HCT116 (cell line): ENCODE data around the gene CD96. TPM values are rescaled to one million over a fixed set of nuclear protein-coding genes. Genes with fewer than 3 reads are reported as not detected.

Experiments
- ATAC-seq: fragments of 200-7000 bp; cut with Tn5 transposase; 2 replicates; pipeline ENCODE4 v1.9.1; 2020; ENCODE audit warnings: mild to moderate bottlenecking, moderate library complexity
- BruUV-seq: library from RNA; stranded (reverse); fragments of 400-500 nt; replicated peaks from 2 replicates; lab custom pipeline; 2021; lab: Mats Ljungman, UMichigan
- CTCF ChIA-PET: fragments of 300-600 bp; sonication (Branson Sonifier 250); formaldehyde crosslinking; loops from one replicate; lab custom pipeline; 2021; ENCODE audit warnings: antibody characterized with exemption; lab: Charles Lee
- POLR2A ChIA-PET: fragments of 300-600, 350-600 bp; sonication (Branson Sonifier 250); formaldehyde crosslinking; loops from one replicate; lab custom pipeline; 2021; ENCODE audit warnings: antibody characterized with exemption; lab: Charles Lee
- RAD21 ChIA-PET, 2 experiments: fragments of 300-600 bp; sonication (Branson Sonifier 250); formaldehyde crosslinking; loops; one replicate each; lab custom pipeline; 2023; ENCODE audit warnings: low total read pairs in 2 of 2; ENCODE audit not compliant: uncharacterized antibody in 2 of 2, unreplicated experiment in 2 of 2, low non-redundant PET in 1 of 2; lab: Charles Lee
- DNase-seq: peaks from one replicate; pipeline ENCODE4 v3.0.0-alpha.2; 2010; ENCODE audit warnings: low read depth, low spot score
- H2AFZ ChIP-seq: fragments of 200-600 bp; shearing (Covaris generic), sonication (generic); 2 replicates; pipeline ENCODE4 v1.6.1; 2017; ENCODE audit warnings: low read depth, mixed run types, mixed read lengths, antibody characterized with exemption, low read length; ENCODE audit not compliant: poor library complexity, severe bottlenecking
- H3K27ac ChIP-seq: 2 replicates; pipeline ENCODE4 v1.5.1; 2012; ENCODE audit warnings: low read depth, low read length
- H3K27me3 ChIP-seq: fragments of 200-600 bp; sonication (generic); 2 replicates; pipeline ENCODE4 v1.6.1; 2016; ENCODE audit warnings: mixed run types, low read length, mixed read lengths; ENCODE audit not compliant: insufficient read depth
- H3K36me3 ChIP-seq, 2 experiments: fragments of 200-500 bp in 1 of 2; fragments of 200-600 bp in 1 of 2; sonication (Bioruptor generic) in 1 of 2; sonication (generic) in 1 of 2; 2 replicates each; pipeline versions ENCODE4 v1.5.1 to v1.6.1; 2014 to 2016; ENCODE audit warnings: low read length in 2 of 2, inconsistent platforms in 1 of 2, mixed read lengths in 1 of 2, mixed run types in 1 of 2; ENCODE audit not compliant: insufficient read depth in 2 of 2, control insufficient read depth in 1 of 2
- H3K4me1 ChIP-seq, 2 experiments: fragments of 200-600 bp in 1 of 2; sonication (generic) in 1 of 2; 2 replicates each; pipeline versions ENCODE4 v1.5.1 to v1.6.1; 2012 to 2017; ENCODE audit warnings: low read length in 2 of 2, inconsistent platforms in 1 of 2, mild to moderate bottlenecking in 1 of 2, mixed read lengths in 1 of 2, mixed run types in 1 of 2, moderate library complexity in 1 of 2; ENCODE audit not compliant: insufficient read depth in 2 of 2, control insufficient read depth in 1 of 2
- H3K4me2 ChIP-seq: fragments of 200-600 bp; sonication (generic); 2 replicates; pipeline ENCODE4 v1.6.1; 2017; ENCODE audit warnings: mixed run types, low read length, mixed read lengths
- H3K4me3 ChIP-seq, 2 experiments: fragments of 200-600 bp in 1 of 2; sonication (generic) in 1 of 2; replicated peaks in 1 of 2; 2 replicates each; pipeline ENCODE4 v1.5.1; 2011 to 2016; ENCODE audit warnings: low read length in 2 of 2, control low read depth in 1 of 2, low read depth in 1 of 2, mild to moderate bottlenecking in 1 of 2, mixed read lengths in 1 of 2, mixed run types in 1 of 2
- H3K79me2 ChIP-seq: fragments of 200-600 bp; sonication (generic); 2 replicates; pipeline ENCODE4 v1.6.1; 2017; ENCODE audit warnings: mild to moderate bottlenecking, mixed run types, low read length, moderate library complexity, mixed read lengths; ENCODE audit not compliant: insufficient read depth
- H3K9ac ChIP-seq: fragments of 200-600 bp; sonication (generic); 2 replicates; pipeline ENCODE4 v1.6.1; 2016; ENCODE audit warnings: low read length, mixed read lengths
- H3K9me2 ChIP-seq: fragments of 200-600 bp; sonication (generic), shearing (Covaris generic); 2 replicates; pipeline ENCODE4 v1.6.1; 2017; ENCODE audit warnings: mixed run types, mild to moderate bottlenecking, moderate library complexity; ENCODE audit not compliant: insufficient read depth
- H3K9me3 ChIP-seq, 2 experiments: fragments of 200-500 bp in 1 of 2; fragments of 200-600 bp in 1 of 2; sonication (Bioruptor generic) in 1 of 2; sonication (generic) in 1 of 2; 2 replicates each; pipeline ENCODE4 v1.6.1; 2014 to 2017; ENCODE audit warnings: low read length in 2 of 2, mixed read lengths in 2 of 2, inconsistent platforms in 1 of 2, low read depth in 1 of 2, mild to moderate bottlenecking in 1 of 2, mixed run types in 1 of 2, moderate library complexity in 1 of 2; ENCODE audit not compliant: control insufficient read depth in 1 of 2, insufficient read depth in 1 of 2
- H4K20me1 ChIP-seq: fragments of 200-600 bp; sonication (generic), shearing (Covaris generic); 2 replicates; pipeline ENCODE4 v1.6.1; 2017; ENCODE audit warnings: mixed run types, mild to moderate bottlenecking, moderate library complexity; ENCODE audit not compliant: insufficient read depth
- CEBPB ChIP-seq: IDR thresholded peaks from 2 replicates; pipeline ENCODE4 v1.6.1; 2012; ENCODE audit warnings: low read depth
- EGR1 ChIP-seq: IDR thresholded peaks from 2 replicates; pipeline ENCODE4 v1.6.1; 2012; ENCODE audit warnings: low read depth
- EZH2phosphoT487 ChIP-seq: fragments of 200-600 bp; IDR thresholded peaks from 2 replicates; pipeline ENCODE4 v1.6.1; 2018; ENCODE audit warnings: antibody characterized with exemption, borderline replicate concordance
- FOSL1 ChIP-seq: IDR thresholded peaks from 2 replicates; pipeline ENCODE4 v1.6.1; 2012; ENCODE audit warnings: low read depth
- POLR2A ChIP-seq: IDR thresholded peaks from 2 replicates; pipeline ENCODE4 v1.7.0; 2011; ENCODE audit warnings: borderline replicate concordance; ENCODE audit not compliant: insufficient read depth, insufficient read length; ENCODE audit errors: extremely low read depth
- POLR2AphosphoS5 ChIP-seq: IDR thresholded peaks from 2 replicates; pipeline ENCODE4 v1.6.1; 2011; ENCODE audit warnings: mild to moderate bottlenecking, low read depth, low read length, moderate library complexity
- SIN3A ChIP-seq: IDR thresholded peaks from 2 replicates; pipeline ENCODE4 v1.6.1; 2012; ENCODE audit warnings: low read depth
- SRF ChIP-seq: IDR thresholded peaks from 2 replicates; pipeline ENCODE4 v1.6.1; 2012; ENCODE audit warnings: low read depth
- TCF7L2 ChIP-seq: IDR thresholded peaks from 2 replicates; pipeline ENCODE4 v1.7.0; 2011; ENCODE audit warnings: borderline replicate concordance, inconsistent platforms; ENCODE audit not compliant: insufficient read depth, insufficient read length; ENCODE audit errors: extremely low read depth
- intact Hi-C: fragments of 100-400 bp; cut with micrococcal nuclease; formaldehyde crosslinking; loops from 2 replicates; pipeline ENCODE4 v1.10.0; 2022
- total RNA-seq: library from RNA; stranded (reverse); gene quantifications from one replicate; pipeline ENCODE4 v1.2.1, GENCODE V29; 2021; ENCODE audit not compliant: unreplicated experiment
- TF ChIP-seq, protein P1 (sequence below), 3 experiments: fragments of 200-600 bp in 1 of 3; sonication (generic) in 1 of 3; IDR thresholded peaks in 2 of 3; conservative IDR thresholded peaks in 1 of 3; 2 replicates each; pipeline ENCODE4 v1.5.1; 2012 to 2017; ENCODE audit warnings: low read depth in 2 of 3, low read length in 2 of 3, antibody characterized with exemption in 1 of 3, borderline replicate concordance in 1 of 3, control low read depth in 1 of 3, mild to moderate bottlenecking in 1 of 3, mixed read lengths in 1 of 3, mixed run types in 1 of 3, moderate library complexity in 1 of 3; ENCODE audit not compliant: insufficient read depth in 1 of 3
- TF ChIP-seq, protein P2 (sequence below): IDR thresholded peaks from 2 replicates; pipeline ENCODE4 v1.6.1; 2012
- TF ChIP-seq, protein P3 (sequence below): IDR thresholded peaks from 2 replicates; pipeline ENCODE4 v1.6.1; 2012; ENCODE audit warnings: low read depth

The CD96 gene
- total RNA-seq, 1 experiment from 2014 or later: 0.42 TPM

GRCh38 chr3:111653766-111654165 lies 111.8 kb downstream of the CD96 start:
- Histone ChIP-seq H3K4me1 (no peaks in the 10 kb centered on the region), H3K27me3 (no peaks in the 10 kb centered on the region), H3K4me3 (no peak overlapping the region), H4K20me1 (no peaks in the 10 kb centered on the region), H3K79me2 (no peaks in the 10 kb centered on the region), H3K27ac (no peak overlapping the region), H3K36me3 (no peaks in the 10 kb centered on the region), H3K9ac (no peak overlapping the region), H3K9me2 (no peaks in the 10 kb centered on the region), H3K9me3 (no peaks in the 10 kb centered on the region), H2AFZ (no peak overlapping the region), H3K4me2 (no peak overlapping the region)
- intact Hi-C loops: no loop called here
- POLR2A ChIA-PET: no interaction called here
- no peak for ATAC-seq
- CTCF ChIA-PET: no interaction called here
- no TSS peak for BruUV-seq
- TF ChIP-seq, protein P1, sequence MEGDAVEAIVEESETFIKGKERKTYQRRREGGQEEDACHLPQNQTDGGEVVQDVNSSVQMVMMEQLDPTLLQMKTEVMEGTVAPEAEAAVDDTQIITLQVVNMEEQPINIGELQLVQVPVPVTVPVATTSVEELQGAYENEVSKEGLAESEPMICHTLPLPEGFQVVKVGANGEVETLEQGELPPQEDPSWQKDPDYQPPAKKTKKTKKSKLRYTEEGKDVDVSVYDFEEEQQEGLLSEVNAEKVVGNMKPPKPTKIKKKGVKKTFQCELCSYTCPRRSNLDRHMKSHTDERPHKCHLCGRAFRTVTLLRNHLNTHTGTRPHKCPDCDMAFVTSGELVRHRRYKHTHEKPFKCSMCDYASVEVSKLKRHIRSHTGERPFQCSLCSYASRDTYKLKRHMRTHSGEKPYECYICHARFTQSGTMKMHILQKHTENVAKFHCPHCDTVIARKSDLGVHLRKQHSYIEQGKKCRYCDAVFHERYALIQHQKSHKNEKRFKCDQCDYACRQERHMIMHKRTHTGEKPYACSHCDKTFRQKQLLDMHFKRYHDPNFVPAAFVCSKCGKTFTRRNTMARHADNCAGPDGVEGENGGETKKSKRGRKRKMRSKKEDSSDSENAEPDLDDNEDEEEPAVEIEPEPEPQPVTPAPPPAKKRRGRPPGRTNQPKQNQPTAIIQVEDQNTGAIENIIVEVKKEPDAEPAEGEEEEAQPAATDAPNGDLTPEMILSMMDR (IDR thresholded peaks at IDR 0.05 in 2 of 3, conservative IDR thresholded peaks at IDR 0.05 in 1 of 3; ENCODE audit: borderline replicate concordance in 1 of 3, insufficient read depth in 1 of 3, low read depth in 2 of 3, low read length in 2 of 3): no peak
- TF ChIP-seq FOSL1 (no peak), CEBPB (no peak), SIN3A (no peak), POLR2AphosphoS5 (no peak), EGR1 (no peak), EZH2phosphoT487 (no peak), TCF7L2 (no peak), POLR2A (no peak), SRF (no peak)
- TF ChIP-seq, protein P2, sequence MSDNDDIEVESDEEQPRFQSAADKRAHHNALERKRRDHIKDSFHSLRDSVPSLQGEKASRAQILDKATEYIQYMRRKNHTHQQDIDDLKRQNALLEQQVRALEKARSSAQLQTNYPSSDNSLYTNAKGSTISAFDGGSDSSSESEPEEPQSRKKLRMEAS: no peak
- TF ChIP-seq, protein P3, sequence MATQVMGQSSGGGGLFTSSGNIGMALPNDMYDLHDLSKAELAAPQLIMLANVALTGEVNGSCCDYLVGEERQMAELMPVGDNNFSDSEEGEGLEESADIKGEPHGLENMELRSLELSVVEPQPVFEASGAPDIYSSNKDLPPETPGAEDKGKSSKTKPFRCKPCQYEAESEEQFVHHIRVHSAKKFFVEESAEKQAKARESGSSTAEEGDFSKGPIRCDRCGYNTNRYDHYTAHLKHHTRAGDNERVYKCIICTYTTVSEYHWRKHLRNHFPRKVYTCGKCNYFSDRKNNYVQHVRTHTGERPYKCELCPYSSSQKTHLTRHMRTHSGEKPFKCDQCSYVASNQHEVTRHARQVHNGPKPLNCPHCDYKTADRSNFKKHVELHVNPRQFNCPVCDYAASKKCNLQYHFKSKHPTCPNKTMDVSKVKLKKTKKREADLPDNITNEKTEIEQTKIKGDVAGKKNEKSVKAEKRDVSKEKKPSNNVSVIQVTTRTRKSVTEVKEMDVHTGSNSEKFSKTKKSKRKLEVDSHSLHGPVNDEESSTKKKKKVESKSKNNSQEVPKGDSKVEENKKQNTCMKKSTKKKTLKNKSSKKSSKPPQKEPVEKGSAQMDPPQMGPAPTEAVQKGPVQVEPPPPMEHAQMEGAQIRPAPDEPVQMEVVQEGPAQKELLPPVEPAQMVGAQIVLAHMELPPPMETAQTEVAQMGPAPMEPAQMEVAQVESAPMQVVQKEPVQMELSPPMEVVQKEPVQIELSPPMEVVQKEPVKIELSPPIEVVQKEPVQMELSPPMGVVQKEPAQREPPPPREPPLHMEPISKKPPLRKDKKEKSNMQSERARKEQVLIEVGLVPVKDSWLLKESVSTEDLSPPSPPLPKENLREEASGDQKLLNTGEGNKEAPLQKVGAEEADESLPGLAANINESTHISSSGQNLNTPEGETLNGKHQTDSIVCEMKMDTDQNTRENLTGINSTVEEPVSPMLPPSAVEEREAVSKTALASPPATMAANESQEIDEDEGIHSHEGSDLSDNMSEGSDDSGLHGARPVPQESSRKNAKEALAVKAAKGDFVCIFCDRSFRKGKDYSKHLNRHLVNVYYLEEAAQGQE: no peak
- RAD21 ChIA-PET: no interaction called here
- no peak for DNase-seq
